ENCODE data around the gene PSMB5. TPM values are rescaled to one million over a fixed set of nuclear protein-coding genes. Genes with fewer than 3 reads are reported as not detected.

PSMB5 gene
- total and polyA plus RNA-seq, 12 donors: 35.6 to 206 (median 122) TPM

- DNase-seq: no peak
- peaks cover 0 to 45% (median 3%) of the 10 kb centered on the region in 9 donors for H3K36me3 ChIP-seq
- intact Hi-C loops (cut with DNase I): no loop called here
- H3K4me1 ChIP-seq: peaks cover 0 to 10% (median 7%) of the 10 kb centered on the region in 9 donors
- no peak for ATAC-seq
- H3K27ac ChIP-seq: no peak overlapping the region
- WGBS, 2 donors: 96% methylated on average over 8 of the region's 8 CpGs
- no peaks in the 10 kb centered on the region for H3K9me3 ChIP-seq
- no peak for TF ChIP-seq CTCF (IDR thresholded peaks at IDR 0.05)
- no peak overlapping the region for H3K4me3 ChIP-seq
- no peaks in the 10 kb centered on the region for H3K27me3 ChIP-seq
These were observed 42.8 kb downstream of the PSMB5 start for GRCh38 chr14:22991852-22992251.

DNA sequence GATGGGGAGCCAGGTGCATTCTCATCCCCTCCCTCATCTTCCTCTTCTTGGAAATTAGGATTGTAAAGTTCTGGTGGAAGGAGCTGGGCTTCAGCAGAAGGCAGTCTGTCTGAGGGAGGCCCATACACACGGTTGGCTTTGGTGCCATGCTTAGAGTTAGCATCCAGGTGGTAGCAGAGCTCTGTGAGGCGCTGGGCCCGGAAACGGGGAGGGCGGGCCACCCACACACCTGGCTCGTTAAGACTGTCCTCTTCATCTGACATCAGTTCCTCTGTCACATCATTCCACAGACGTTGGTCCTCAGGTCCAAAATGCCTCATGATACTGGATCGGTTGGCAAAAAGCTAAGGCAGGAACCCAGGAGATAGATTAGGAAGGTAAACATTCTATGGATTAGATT, 47.4 kb downstream of the PSMB5 start:
- Histone ChIP-seq H3K27me3 (peaks cover 0 to under 1% (median 0%) of the 10 kb centered on the region in 7 donors), H3K36me3 (peaks cover 0 to 43% (median 3%) of the 10 kb centered on the region in 9 donors), H3K4me1 (peaks cover 0 to 17% (median 8%) of the 10 kb centered on the region in 9 donors), H3K4me3 (no peak overlapping the region), H3K9me3 (no peaks in the 10 kb centered on the region), H3K27ac (no peak overlapping the region)
- intact Hi-C loops (cut with DNase I): loop anchor here in 8 of 10 donors (2.0 to 10.0 kb wide), 6 partner anchors 52 to 430 kb away; partner anchors contain the start of gene CDH24 (in 2 of the 8)
- WGBS, 2 donors: 81 to 85% methylated on average over 8 of the region's 8 CpGs
- TF ChIP-seq CTCF (IDR thresholded peaks at IDR 0.05): no peak
- ATAC-seq (no peak), DNase-seq (no peak)

GRCh38 chr14:22986508-22987054, 48.1 kb downstream of the PSMB5 start:
- H3K27ac ChIP-seq: no peak overlapping the region
- peaks cover 0 to 24% (median 14%) of the 10 kb centered on the region in 9 donors for H3K4me1 ChIP-seq
- no peak overlapping the region for H3K4me3 ChIP-seq
- peak; percentile 77 to 90 for DNase-seq
- WGBS, 2 donors: 20 to 25% methylated on average over 5 of the region's 5 CpGs
- ATAC-seq: peak in 7 of 8 donors; percentile 14 to 52 (median 33)
- peaks cover 0 to 37% (median 3%) of the 10 kb centered on the region in 9 donors for H3K36me3 ChIP-seq
- intact Hi-C loops (cut with DNase I): loop anchor here (1.0 to 10.0 kb wide), 7 partner anchors 52 to 429 kb away; partner anchors contain the start of gene CDH24 (in 2 of the 10)
- peak; percentile 78 to 96 (median 92) for TF ChIP-seq CTCF (IDR thresholded peaks at IDR 0.05)
- H3K9me3 ChIP-seq: no peaks in the 10 kb centered on the region
- peaks cover 0 to 7% (median 0%) of the 10 kb centered on the region in 7 donors for H3K27me3 ChIP-seq

- H3K4me3 ChIP-seq: no peak overlapping the region
- 61 to 62% methylated on average over 2 of the region's 2 CpGs for WGBS, 2 donors
- H3K36me3 ChIP-seq: peaks cover 0 to 35% (median 3%) of the 10 kb centered on the region in 9 donors
- no peak overlapping the region for H3K27ac ChIP-seq
- DNase-seq (no peak), ATAC-seq (no peak)
- H3K4me1 ChIP-seq: peaks cover 0 to 30% (median 20%) of the 10 kb centered on the region in 9 donors
- H3K27me3 ChIP-seq: peaks cover 0 to 13% (median 0%) of the 10 kb centered on the region in 7 donors
- TF ChIP-seq CTCF (IDR thresholded peaks at IDR 0.05): no peak
- no peaks in the 10 kb centered on the region for H3K9me3 ChIP-seq
- intact Hi-C loops (cut with DNase I): loop anchor here (1.0 to 10.0 kb wide), 7 partner anchors 51 to 429 kb away; partner anchors contain the start of gene CDH24 (in 2 of the 10)
These were observed 48.7 kb downstream of the PSMB5 start for GRCh38 chr14:22985894-22986507.

Data from heart right ventricle (tissue), 16 donors.